ENCODE results near the gene KRTCAP3. TPM values are rescaled to one million over a fixed set of nuclear protein-coding genes. Genes with fewer than 3 reads are reported as not detected.

KRTCAP3 gene
- total and polyA plus RNA-seq, 9 of the 15 experiments (the other 6 are each of a cell fraction or from before 2014, with no cell fraction given): 0.24 to 1.4 (median 0.73) TPM

DNA sequence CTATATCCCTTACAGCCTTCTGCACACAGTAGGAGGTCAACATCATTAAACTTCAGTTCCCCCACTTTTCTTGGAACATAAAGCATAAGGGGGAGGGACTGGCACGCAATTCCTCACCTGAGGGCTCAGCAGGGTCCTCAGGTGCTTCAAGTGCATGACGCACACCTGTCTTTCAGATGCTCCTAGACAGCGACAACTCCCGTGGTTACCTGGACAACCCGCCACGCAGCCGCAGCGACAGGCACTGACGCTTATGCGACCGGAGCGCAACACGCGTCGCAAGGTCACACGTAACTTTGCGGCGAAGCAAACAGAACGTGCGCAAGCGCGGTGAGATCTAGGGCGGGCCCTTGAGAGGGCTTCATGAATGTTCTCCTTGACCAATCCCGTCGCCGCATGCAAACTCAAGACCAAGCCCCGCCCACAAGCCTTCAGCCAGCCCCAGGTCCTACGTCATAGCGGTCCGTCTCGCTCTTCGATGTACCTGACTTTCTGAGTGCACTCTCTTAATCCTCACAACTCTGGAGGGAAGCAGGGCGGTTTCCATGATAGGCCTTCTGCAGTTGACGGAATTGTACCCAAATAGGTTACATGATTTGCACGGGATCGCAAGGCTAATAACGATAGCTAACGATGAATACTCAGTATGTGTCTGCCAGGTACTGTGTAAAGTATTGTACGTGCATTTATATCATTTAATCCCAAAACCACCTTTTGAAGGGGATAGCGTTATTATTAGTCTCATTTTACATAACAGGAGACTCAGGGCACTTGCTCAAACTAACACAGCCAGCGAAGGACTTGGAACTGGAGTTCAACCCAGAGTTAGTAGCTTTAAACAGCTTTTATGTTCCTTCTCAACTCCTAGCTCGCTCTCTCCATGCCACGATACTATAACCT, 47.6 kb downstream of the KRTCAP3 start, which contains the start of gene IFT172 (continued):
- TF ChIP-seq, protein P1, sequence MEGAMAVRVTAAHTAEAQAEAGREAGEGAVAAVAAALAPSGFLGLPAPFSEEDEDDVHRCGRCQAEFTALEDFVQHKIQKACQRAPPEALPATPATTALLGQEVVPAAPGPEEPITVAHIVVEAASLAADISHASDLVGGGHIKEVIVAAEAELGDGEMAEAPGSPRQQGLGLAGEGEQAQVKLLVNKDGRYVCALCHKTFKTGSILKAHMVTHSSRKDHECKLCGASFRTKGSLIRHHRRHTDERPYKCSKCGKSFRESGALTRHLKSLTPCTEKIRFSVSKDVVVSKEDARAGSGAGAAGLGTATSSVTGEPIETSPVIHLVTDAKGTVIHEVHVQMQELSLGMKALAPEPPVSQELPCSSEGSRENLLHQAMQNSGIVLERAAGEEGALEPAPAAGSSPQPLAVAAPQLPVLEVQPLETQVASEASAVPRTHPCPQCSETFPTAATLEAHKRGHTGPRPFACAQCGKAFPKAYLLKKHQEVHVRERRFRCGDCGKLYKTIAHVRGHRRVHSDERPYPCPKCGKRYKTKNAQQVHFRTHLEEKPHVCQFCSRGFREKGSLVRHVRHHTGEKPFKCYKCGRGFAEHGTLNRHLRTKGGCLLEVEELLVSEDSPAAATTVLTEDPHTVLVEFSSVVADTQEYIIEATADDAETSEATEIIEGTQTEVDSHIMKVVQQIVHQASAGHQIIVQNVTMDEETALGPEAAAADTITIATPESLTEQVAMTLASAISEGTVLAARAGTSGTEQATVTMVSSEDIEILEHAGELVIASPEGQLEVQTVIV (CRISPR knock-in tag; IDR thresholded peaks at IDR 0.05; ENCODE audit: borderline replicate concordance): no peak
- TF ChIP-seq PTRF (tag; IDR thresholded peaks at IDR 0.05): no peak
- TF ChIP-seq LCOR (CRISPR knock-in tag; IDR thresholded peaks at IDR 0.05): no peak
- TF ChIP-seq RBM34 (IDR thresholded peaks at IDR 0.05; ENCODE audit: borderline replicate concordance, insufficient read depth, low read length): no peak
- TF ChIP-seq ELF2 (CRISPR knock-in tag; IDR thresholded peaks at IDR 0.05): no peak
- TF ChIP-seq, protein P2, sequence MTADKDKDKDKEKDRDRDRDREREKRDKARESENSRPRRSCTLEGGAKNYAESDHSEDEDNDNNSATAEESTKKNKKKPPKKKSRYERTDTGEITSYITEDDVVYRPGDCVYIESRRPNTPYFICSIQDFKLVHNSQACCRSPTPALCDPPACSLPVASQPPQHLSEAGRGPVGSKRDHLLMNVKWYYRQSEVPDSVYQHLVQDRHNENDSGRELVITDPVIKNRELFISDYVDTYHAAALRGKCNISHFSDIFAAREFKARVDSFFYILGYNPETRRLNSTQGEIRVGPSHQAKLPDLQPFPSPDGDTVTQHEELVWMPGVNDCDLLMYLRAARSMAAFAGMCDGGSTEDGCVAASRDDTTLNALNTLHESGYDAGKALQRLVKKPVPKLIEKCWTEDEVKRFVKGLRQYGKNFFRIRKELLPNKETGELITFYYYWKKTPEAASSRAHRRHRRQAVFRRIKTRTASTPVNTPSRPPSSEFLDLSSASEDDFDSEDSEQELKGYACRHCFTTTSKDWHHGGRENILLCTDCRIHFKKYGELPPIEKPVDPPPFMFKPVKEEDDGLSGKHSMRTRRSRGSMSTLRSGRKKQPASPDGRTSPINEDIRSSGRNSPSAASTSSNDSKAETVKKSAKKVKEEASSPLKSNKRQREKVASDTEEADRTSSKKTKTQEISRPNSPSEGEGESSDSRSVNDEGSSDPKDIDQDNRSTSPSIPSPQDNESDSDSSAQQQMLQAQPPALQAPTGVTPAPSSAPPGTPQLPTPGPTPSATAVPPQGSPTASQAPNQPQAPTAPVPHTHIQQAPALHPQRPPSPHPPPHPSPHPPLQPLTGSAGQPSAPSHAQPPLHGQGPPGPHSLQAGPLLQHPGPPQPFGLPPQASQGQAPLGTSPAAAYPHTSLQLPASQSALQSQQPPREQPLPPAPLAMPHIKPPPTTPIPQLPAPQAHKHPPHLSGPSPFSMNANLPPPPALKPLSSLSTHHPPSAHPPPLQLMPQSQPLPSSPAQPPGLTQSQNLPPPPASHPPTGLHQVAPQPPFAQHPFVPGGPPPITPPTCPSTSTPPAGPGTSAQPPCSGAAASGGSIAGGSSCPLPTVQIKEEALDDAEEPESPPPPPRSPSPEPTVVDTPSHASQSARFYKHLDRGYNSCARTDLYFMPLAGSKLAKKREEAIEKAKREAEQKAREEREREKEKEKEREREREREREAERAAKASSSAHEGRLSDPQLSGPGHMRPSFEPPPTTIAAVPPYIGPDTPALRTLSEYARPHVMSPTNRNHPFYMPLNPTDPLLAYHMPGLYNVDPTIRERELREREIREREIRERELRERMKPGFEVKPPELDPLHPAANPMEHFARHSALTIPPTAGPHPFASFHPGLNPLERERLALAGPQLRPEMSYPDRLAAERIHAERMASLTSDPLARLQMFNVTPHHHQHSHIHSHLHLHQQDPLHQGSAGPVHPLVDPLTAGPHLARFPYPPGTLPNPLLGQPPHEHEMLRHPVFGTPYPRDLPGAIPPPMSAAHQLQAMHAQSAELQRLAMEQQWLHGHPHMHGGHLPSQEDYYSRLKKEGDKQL (CRISPR knock-in tag; IDR thresholded peaks at IDR 0.05; ENCODE audit: borderline replicate concordance): no peak
- no peak for TF ChIP-seq PPARD (CRISPR knock-in tag; IDR thresholded peaks at IDR 0.05)
- TF ChIP-seq, protein P3, sequence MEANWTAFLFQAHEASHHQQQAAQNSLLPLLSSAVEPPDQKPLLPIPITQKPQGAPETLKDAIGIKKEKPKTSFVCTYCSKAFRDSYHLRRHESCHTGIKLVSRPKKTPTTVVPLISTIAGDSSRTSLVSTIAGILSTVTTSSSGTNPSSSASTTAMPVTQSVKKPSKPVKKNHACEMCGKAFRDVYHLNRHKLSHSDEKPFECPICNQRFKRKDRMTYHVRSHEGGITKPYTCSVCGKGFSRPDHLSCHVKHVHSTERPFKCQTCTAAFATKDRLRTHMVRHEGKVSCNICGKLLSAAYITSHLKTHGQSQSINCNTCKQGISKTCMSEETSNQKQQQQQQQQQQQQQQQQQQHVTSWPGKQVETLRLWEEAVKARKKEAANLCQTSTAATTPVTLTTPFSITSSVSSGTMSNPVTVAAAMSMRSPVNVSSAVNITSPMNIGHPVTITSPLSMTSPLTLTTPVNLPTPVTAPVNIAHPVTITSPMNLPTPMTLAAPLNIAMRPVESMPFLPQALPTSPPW (CRISPR knock-in tag; IDR thresholded peaks at IDR 0.05): no peak
- no peak for TF ChIP-seq ZNF212 (CRISPR knock-in tag; IDR thresholded peaks at IDR 0.05)
- TF ChIP-seq NCOA2 (IDR thresholded peaks at IDR 0.05; ENCODE audit: partially characterized antibody in 2 of 2): no peak
- no peak for TF ChIP-seq ZNF644 (tag; IDR thresholded peaks at IDR 0.05; ENCODE audit: low read depth)
- TF ChIP-seq MCM2 (IDR thresholded peaks at IDR 0.05; ENCODE audit: low read depth): no peak
- peak; percentile 79 for TF ChIP-seq KDM5B (IDR thresholded peaks at IDR 0.05; ENCODE audit: insufficient replicate concordance, low read depth, low read length)
- TF ChIP-seq, protein P4, sequence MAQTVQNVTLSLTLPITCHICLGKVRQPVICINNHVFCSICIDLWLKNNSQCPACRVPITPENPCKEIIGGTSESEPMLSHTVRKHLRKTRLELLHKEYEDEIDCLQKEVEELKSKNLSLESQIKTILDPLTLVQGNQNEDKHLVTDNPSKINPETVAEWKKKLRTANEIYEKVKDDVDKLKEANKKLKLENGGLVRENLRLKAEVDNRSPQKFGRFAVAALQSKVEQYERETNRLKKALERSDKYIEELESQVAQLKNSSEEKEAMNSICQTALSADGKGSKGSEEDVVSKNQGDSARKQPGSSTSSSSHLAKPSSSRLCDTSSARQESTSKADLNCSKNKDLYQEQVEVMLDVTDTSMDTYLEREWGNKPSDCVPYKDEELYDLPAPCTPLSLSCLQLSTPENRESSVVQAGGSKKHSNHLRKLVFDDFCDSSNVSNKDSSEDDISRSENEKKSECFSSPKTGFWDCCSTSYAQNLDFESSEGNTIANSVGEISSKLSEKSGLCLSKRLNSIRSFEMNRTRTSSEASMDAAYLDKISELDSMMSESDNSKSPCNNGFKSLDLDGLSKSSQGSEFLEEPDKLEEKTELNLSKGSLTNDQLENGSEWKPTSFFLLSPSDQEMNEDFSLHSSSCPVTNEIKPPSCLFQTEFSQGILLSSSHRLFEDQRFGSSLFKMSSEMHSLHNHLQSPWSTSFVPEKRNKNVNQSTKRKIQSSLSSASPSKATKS (CRISPR knock-in tag; IDR thresholded peaks at IDR 0.05): no peak
- no peak for TF ChIP-seq RB1 (IDR thresholded peaks at IDR 0.05; ENCODE audit: low read depth)
